GM21381 (cell line): Measurements from ENCODE around the gene TUBGCP3.
A peak's percentile ranks its signal among the peaks of the same experiment; 100 is the strongest.

Experiments
- ATAC-seq: cut with Tn5 transposase; IDR thresholded peaks from one replicate; pipeline ENCODE4 v1.9.1; 2021; ENCODE audit warnings: mild to moderate bottlenecking, moderate library complexity; ENCODE audit not compliant: unreplicated experiment

TUBGCP3 gene

GRCh38 chr13:112444416-112445399, 143.2 kb downstream of the TUBGCP3 start:
- ATAC-seq: no peak

- ATAC-seq: peak; percentile 79
These were observed 144.0 kb downstream of the TUBGCP3 start for GRCh38 chr13:112443995-112444311.

DNA sequence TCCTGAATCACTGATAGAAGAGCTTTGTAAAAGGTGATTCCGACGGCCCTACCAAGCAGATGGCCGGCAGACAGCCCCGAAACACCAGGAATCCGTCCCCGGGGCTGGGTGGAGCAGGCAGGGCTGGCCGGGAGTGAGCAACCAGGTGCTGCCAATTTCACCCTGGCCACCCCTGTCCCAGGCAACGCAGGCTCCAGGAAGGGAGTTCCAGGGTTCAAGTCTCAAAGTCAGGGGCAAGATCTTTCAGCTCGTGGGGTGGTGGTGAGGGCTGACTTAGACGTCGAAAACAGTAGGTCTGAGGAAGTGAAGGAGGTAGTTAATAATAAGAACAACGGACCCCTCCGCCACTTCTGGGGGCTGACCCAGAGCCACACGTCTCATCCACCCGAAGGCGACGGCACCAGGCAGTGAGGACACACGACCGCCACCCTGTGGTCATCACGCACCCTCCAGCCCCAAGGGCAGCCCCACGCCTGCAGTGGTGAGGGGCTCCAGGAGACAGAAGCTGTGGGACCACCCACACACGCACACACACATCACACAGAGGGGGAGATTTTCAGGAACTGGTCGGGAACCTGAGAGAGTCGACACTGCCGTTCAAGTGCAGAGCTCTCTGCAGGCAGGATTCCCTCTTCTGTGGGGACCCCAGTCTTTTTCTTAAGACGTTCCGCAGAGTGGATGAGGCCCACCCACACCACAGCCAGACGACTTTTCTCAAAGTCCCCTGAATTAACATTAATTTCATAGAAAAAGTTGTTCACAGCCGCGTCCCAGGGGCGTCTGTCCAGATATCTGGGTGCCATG, 144.6 kb downstream of the TUBGCP3 start:
- ATAC-seq: no peak

DNA sequence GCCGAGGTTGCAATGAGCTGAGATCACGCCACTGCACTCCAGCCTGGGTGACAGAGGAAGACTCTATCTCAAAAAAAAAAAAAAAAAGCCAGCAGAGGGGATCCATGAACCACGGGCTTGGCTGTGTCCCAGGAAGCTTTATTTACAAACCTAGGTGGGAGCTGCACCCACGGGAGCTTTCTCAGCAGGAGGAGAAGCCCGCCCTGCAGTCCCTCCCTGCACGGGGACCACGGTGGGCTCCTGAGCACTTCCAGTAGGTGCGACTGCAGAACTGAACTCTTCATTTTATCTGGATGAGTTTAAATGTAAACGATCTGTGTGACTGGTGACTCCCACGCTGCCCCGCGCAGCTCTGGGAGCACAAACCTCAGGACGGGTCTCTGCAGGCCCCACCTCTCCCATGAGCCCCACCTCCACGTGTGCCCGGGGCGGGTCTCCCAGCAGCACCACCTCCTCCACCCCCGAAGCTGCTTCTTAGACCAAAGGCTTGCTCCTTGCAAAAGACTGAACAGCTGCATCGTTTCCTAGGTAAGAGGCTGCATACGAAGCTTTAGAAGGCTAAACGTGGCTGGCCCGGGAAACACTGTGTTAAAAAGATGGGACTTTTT, 145.4 kb downstream of the TUBGCP3 start:
- no peak for ATAC-seq

- ATAC-seq: no peak
These were observed 146.1 kb downstream of the TUBGCP3 start for GRCh38 chr13:112441779-112442310.

DNA sequence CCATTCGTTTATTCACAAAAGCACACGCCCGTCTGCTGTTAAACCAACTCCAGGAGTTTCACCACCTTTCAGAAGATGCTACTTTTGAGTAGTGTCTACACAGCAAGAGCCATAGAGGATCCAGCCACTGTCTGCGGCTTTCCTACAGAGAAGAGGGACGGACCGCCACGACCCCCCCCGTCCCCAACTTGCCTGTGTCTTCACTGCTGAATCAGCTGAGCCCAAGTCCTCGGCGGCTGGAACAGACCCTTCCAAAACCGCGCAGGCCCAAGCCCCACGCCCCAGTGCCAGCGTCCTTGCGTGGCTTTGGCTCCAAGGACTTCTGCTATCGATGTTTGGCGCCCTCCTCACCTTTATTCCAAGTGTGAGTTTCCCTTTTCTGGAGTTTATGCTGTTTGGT, 146.7 kb downstream of the TUBGCP3 start:
- no peak for ATAC-seq

- ATAC-seq: no peak
These were observed 149.4 kb downstream of the TUBGCP3 start for GRCh38 chr13:112438515-112438914.

DNA sequence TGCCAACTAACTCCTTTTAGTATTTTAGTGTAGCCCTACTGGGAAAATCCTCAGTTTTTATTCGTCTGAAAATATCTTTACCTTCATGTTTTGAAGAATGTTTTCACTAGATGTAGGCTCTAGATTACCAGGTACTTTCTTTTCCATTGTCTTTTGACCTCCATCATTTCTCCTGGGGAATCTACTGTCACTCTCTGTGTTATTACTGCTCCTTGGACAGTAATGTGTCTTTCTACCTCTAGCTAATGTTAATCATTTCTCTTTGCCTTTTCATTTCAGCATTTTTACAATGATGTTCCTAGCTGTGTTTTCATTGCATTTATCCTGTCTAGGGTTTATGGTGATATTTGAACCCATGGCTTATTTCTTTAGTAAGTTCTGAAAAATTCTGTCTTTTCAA, 149.9 kb downstream of the TUBGCP3 start:
- no peak for ATAC-seq

GRCh38 chr13:112435973-112436372, 152.0 kb downstream of the TUBGCP3 start:
- ATAC-seq: no peak
